Purkinje cell (primary cell): ENCODE results near the gene TEX28. TPM values are rescaled to one million over a fixed set of nuclear protein-coding genes. Genes with fewer than 3 reads are reported as not detected.

Experiments
- polyA plus RNA-seq: library from polyadenylated mRNA; unstranded; fragments of >200 nt; fragmentation: Nextera tagmentation; gene quantifications from 2 replicates; pipeline ENCODE4 v1.2.1, GENCODE V29; 2014

Gene TEX28
- not detected in 2 replicates for polyA plus RNA-seq

GRCh38 chrX:154294791-154295574 lies at the start of gene TEX28:
Gene TEX28, minus strand, starts transcription at chrX:154295124. Its CDS starts 3,007 bp downstream, at chrX:154292117.

GRCh38 chrX:154295664-154296310 lies 863 bp upstream of the TEX28 start, which contains the start of gene TKTL1:
Gene TKTL1, plus strand, starts transcription at chrX:154295795. Its CDS starts 65 bp downstream, at chrX:154295860.

GRCh38 chrX:154257282-154257681 lies 37.6 kb downstream of the TEX28 start, which contains the start of gene OPN1MW3:
Gene OPN1MW3, plus strand, starts transcription at chrX:154257582. Its CDS starts 38 bp downstream, at chrX:154257620.

Other genes starting within 250 kb of the TEX28 start
- 4.3 and 6.9 TPM in 2 replicates for gene MECP2, start 197.4 kb downstream of the TEX28 start, polyA plus RNA-seq
- gene OPN1LW, start 150.9 kb downstream of the TEX28 start, polyA plus RNA-seq, result not detected in 2 replicates
- gene OPN1MW, start 112.5 kb downstream of the TEX28 start, polyA plus RNA-seq, result not detected in 2 replicates
- not detected in 2 replicates for gene OPN1MW2, start 75.4 kb downstream of the TEX28 start, polyA plus RNA-seq
- not detected in 2 replicates for gene OPN1MW3, start 37.5 kb downstream of the TEX28 start, polyA plus RNA-seq
- not detected in 2 replicates for gene TKTL1, start 671 bp upstream of the TEX28 start, polyA plus RNA-seq
- gene FLNA, start 79.5 kb upstream of the TEX28 start, polyA plus RNA-seq, result 4.9 TPM in 1 of 2 replicates, not detected in the other
- 1.6 and 2.0 TPM in 2 replicates for gene EMD, start 84.2 kb upstream of the TEX28 start, polyA plus RNA-seq
- gene RPL10, start 103.3 kb upstream of the TEX28 start, polyA plus RNA-seq, result 317 and 487 TPM in 2 replicates
- not detected in 2 replicates for gene DNASE1L1, start 114.1 kb upstream of the TEX28 start, polyA plus RNA-seq
- gene TAFAZZIN, start 116.4 kb upstream of the TEX28 start, polyA plus RNA-seq, result 1.9 and 14.5 TPM in 2 replicates
- gene ATP6AP1, start 133.6 kb upstream of the TEX28 start, polyA plus RNA-seq, result 42.0 and 42.2 TPM in 2 replicates
- gene GDI1, start 142.0 kb upstream of the TEX28 start, polyA plus RNA-seq, result 72.2 and 103 TPM in 2 replicates
- 5.7 and 8.8 TPM in 2 replicates for gene FAM50A, start 149.0 kb upstream of the TEX28 start, polyA plus RNA-seq
- not detected in 2 replicates for gene PLXNA3, start 163.2 kb upstream of the TEX28 start, polyA plus RNA-seq
- 16.5 and 16.8 TPM in 2 replicates for gene LAGE3, start 184.2 kb upstream of the TEX28 start, polyA plus RNA-seq
- gene UBL4A, start 191.5 kb upstream of the TEX28 start, polyA plus RNA-seq, result 6.2 and 8.0 TPM in 2 replicates
- 1.1 and 1.7 TPM in 2 replicates for gene SLC10A3, start 195.5 kb upstream of the TEX28 start, polyA plus RNA-seq
- gene FAM3A, start 221.1 kb upstream of the TEX28 start, polyA plus RNA-seq, result 2.3 and 7.8 TPM in 2 replicates